HS-5 (cell line): ENCODE results near the gene OVCH2.
"Not testable (repeated sequence)": the region's sequence is repeated elsewhere in the genome, so short reads cannot be mapped to it uniquely, and the experiment has no call there.

Experiments
- DNase-seq: peaks from one replicate; pipeline ENCODE4 v3.0.0-alpha.2; 2012; ENCODE audit warnings: low read depth

Gene OVCH2

DNA sequence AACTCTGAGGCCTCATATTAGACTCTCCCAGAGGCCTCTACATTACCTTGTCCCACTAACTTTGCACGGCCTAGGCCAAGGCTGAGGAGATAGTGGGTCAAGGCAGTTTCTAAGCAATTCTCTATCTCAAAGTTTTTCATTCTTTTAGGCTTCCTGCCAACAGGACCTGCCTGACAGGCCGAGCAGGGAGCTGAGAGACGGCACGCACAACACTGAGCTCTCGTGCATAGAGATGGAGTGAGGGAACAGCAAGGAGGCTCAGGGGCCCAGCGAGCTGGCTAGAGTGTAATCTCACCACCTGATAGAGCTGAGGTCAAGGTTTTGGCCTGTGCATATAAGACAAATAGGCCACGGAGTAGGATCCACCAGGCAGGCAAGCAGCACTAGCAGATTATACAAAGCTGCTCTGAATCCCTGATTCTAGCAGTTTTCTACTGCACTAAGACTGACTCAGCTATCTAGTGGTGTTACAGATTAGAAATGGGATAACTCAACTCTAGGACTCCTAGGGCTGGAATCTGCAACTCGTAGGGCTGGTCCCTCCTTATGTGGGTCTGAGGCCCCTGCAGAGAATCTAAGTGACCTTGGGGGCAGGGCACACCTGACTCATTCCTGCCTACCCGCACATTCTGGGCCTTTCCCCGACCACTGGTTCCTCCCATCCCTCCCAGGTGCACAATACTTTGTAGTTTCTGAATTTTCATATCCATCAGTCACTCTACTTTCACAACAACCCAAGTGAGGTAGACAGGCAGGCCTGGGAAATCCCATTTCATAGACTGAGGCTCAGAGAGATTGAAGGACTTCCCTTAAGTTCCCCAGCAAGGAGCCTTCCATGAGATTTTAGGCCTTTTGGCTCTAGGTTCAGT is 34.7 kb downstream of the OVCH2 start:
- DNase-seq: no peak

GRCh38 chr11:7670641-7671040 is 35.6 kb downstream of the OVCH2 start:
- no peak for DNase-seq

DNA sequence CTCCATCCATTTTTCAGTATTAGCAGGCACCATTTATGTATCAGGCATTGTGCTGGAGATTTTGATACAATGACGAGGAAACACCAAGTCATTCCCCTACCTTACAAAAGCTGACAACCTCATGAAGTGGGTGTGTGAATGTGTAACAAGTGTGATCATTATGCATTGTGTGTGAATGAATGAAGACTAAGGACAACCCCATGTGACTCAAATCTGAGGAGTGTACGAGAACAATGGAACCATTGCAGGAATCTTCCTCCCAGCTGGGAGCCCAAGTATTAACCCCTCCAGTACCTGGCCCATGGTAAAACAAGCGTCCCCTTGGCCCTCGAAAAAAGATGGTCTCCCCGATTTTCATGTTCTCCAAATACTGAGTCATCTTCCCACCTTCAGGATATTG is 37.4 kb downstream of the OVCH2 start:
- no peak for DNase-seq

DNA sequence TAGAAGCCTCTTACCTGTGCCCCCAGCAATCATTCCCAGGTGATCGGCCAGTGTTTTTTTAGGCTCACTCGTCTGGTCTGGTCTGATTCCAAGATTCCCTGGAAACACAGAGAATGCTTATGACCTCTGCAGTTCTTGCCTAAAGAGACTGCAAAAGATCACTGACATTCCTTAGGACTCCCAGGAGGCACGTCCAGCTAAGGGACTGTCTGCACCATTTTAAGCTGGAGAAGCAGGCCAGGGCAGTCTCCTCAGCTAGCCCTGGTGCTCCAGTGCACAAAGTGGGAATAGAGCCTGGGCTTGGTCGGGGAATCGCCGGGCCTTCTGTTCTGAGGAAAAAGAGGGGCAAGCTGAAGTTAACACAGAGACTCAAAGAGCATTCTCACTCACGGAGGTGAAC is 37.8 kb downstream of the OVCH2 start:
- no peak for DNase-seq

GRCh38 chr11:7667460-7667859 is 38.8 kb downstream of the OVCH2 start:
- no peak for DNase-seq

GRCh38 chr11:7666292-7666866 is 39.9 kb downstream of the OVCH2 start:
- no peak for DNase-seq

DNA sequence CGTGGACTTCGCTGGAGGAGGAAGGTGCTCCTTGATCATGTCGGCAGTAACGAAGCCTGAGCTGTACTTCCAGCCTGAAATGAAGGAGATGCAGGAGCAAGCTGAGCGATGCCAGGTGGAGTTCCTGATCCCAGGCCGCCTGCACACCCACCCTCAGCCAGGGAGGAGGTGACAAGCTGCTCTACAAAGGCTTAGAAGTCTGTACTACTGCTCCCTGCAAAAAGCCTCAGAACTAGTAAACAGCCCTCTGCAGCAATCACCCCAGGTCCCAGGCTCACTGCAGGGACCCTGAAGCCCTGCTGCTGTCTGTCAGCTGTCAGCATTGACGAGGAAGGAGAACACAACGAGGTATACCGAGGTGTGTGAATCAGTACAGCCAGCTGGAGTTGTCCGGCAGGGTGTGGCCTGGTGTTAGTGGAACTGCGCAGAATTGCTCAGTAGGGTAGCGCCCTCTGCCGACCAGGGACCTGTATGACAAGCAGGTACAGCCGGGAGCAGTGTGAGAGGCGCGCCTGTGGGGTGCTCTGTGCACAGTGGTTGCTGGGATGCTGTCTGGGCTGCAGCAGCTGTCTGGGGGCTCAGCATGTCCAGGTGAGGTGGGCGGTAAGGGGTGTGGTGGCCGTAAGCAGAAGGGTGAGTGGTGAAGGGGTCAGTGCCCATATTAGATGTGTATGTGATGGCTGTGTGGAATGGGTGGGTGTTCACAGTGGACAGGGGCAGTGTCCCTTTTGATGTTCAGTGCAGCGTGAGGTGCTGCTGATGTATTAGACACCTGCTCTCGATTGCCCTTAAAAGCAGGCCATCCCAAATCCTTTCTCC is 40.6 kb downstream of the OVCH2 start:
- no peak for DNase-seq

DNA sequence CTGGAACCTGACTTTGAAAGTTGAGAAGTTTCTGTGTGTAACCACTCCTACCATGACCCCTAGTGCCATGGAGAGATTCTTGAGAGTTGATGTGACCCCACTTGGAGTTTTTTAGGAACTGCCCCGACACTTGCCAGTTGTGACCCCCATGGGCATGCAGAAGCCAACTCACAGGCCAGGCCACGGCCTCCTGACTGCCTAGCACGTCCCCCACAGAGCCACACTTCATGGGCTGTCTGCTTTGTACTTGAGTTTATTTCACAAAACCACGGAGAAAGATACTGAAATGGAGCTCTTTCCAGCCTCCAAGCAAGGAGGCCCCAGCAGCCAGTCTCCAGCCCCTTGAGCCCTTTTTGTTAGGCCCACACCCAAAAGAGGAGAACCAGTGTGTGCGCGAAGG is 41.4 kb downstream of the OVCH2 start:
- no peak for DNase-seq

- DNase-seq: not testable (repeated sequence)
Observed at GRCh38 chr11:7663531-7663930, 42.7 kb downstream of the OVCH2 start.

DNA sequence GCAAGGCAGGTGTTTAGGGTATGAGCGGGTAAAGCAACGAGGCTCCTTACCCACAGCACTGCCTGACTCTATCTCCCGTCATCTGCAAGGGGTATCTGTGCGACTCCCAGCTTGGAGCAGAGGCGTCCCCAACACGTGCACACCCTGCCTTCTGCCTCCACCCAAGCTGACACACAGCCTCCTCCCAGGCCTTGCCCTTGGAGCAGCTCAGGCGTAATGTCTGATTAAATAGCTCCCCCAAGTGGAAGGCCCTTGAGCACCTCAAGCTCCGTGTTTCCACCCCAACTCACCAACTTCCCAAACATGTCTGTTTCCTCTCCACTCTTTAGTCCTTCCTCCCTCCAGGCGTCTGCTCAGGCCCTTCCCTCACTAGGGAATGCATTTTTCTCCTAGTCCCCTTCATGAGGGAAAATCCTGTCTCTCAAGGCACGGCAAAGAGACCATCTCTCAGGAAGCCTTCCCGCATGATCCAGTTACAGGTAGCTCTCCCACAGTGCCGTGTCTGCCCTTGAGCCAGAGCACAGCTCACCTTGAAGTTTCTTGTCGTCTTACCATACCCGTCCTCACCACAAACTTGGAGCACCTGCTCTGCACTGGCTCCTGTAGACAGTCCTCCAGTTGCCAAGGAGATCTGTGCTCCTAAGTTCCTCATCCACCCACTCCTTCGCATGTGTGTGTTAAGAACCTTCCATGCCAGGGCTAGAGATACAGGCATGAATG is 48.8 kb downstream of the OVCH2 start:
- DNase-seq: no peak

- DNase-seq: no peak
Observed at GRCh38 chr11:7656704-7657103, 49.6 kb downstream of the OVCH2 start.

- DNase-seq: no peak
Observed at GRCh38 chr11:7655253-7656217, 50.7 kb downstream of the OVCH2 start.

DNA sequence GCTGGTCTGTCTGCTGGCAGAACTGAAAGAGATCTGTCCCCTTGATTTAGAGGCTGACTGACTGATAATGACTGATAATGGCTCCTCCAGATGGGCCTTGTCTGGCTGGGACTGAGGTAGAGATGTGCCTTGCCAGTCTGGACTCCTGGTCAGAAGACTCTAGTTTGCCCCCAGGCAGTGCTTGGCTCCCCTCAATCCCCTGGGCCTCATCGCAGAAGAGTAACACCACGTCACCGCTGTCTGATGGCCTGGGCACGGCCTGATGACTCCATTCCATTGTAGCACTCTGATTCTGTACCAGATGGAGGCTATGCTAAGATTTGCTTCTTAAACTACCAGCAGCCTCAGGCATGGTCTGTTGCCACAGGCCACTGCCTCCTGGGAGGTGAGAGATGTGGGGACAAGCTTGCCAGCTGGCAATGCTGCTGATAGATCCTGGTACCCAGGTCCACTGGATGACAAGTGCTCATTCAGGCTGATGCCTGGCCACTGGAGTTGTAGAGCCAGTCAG is 52.0 kb downstream of the OVCH2 start:
- no peak for DNase-seq

DNA sequence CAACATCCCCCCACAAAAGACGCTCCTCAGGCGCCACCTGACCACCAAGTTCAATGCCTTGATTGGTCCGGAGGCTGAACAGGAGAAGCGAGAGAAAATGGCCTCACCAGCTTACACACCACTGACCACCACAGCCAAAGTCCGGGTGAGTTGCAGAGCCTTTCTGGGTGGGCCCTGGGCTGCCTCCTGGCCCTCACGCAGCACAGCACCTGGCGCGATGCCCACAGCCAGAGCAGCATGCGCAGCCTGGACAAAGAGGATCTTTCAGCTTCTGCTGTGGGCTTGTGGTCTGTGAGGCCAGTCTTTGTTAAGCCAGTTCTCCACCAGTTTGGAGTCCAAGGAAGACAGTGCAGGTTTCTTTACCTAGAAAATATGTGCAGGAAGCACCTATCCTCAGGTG is 54.6 kb downstream of the OVCH2 start:
- DNase-seq: no peak

DNA sequence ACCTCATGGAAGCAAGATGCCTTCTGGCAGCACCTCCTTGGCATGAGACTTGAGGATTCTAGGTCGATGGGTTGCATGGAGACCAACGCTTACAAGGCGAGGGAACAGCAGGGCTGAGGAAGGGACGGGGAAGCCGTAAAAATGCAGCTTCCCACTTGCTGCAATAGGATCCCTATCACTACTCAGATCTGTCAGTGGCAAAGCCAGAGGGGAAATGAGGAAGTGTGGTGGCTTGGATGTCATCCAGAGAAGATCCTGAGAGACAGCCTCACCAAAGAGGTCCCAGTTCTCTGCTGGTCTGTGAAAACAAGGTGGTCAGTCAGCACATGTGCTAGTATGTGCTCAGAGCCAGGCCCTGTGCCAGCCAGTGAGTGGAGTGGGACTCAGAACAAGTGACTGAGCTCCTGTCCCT is 55.1 kb downstream of the OVCH2 start:
- DNase-seq: no peak

DNA sequence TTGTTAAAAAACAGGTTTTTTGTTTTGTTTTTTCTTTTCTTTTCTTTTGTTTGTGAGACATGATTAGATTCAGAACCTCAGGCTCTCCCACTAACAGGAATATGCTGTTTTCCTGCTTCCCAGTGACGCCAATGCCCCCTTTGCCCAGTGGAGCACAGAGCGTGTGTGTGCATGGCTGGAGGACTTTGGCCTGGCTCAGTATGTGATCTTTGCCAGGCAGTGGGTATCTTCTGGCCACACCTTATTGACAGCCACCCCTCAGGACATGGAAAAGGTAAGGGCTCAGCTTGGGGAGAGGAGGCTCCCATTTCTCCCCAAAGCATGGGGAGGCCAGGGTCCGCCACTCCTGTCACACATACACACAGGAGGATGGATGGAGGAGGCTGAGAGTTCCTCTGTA is 58.0 kb downstream of the OVCH2 start:
- DNase-seq: no peak

GRCh38 chr11:7646866-7647265 is 59.4 kb downstream of the OVCH2 start:
- DNase-seq: no peak

DNA sequence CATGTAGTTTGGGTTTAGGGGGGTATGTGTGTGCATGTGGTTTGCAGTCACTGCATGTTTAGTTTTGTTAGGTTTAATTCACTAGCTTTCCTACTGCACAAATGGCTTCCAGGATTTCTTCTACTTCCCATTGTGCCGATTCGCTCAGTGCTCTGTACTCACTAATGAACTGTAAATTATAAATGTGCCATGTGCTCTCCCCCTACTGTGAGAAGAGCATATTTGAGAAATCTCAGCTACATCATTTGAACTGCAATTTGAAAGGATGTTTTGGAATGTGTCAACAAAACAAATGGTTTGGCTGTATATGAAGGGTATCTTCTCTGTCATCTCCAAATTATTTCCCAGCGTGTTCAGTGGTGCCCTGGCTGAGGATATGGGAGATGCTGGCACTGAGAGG is 61.1 kb downstream of the OVCH2 start:
- DNase-seq: no peak

- DNase-seq: no peak
Observed at GRCh38 chr11:7643314-7643713, 63.0 kb downstream of the OVCH2 start.

DNA sequence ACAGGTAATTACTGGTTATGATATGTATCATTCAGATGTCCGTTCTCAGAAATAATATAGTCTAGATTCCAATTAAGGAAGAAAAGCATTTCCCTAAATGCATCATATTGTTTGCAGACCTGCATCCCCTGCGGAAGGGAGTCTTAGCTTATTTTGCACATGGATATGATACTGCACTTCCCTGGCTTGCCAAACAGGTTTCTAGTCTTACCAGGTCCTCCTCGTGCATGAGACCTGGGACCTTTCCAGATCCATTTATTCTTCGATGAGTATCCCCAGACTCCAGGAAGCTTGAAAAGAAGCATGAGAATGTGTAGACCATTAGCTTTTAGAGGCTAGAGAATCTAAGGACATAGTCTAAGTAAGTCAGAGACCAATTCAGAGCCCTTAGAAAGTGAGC is 63.5 kb downstream of the OVCH2 start:
- no peak for DNase-seq

DNA sequence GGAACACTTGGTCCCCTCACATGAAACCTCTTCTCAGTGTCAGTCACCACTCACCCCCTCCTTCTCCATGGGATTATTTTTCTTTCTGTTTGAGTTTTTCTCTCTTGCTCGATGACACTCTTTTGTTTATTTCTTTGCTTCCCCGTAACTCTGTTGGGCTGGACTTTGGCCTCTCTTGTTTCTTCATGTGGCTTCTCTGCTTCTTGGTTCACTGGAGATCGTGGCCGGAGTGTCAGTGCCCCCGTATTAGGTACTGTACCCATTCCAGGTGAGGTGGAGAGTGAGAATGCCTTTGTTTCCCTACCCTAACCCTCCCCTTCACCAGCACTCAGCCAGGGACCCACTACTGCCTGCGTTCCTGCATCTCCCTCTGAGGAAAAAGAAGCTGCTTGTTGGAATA is 65.5 kb downstream of the OVCH2 start:
- no peak for DNase-seq
